GM19324 (cell line): Measurements from ENCODE around the gene METTL26.

ENCODE experiments used
- ATAC-seq: cut with Tn5 transposase; IDR thresholded peaks from one replicate; pipeline ENCODE4 v1.9.1; 2021; ENCODE audit warnings: mild to moderate bottlenecking, moderate library complexity; ENCODE audit not compliant: unreplicated experiment, low FRiP score

METTL26 gene

GRCh38 chr16:660459-661183 is 24.5 kb upstream of the METTL26 start:
- no peak for ATAC-seq

- no peak for ATAC-seq
These were observed 24.0 kb upstream of the METTL26 start for GRCh38 chr16:660132-660458.

GRCh38 chr16:659618-660017 is 23.5 kb upstream of the METTL26 start:
- no peak for ATAC-seq

- ATAC-seq, result no peak
These were observed 22.8 kb upstream of the METTL26 start for GRCh38 chr16:658679-659571.

GRCh38 chr16:657487-657886 is 21.4 kb upstream of the METTL26 start:
- no peak for ATAC-seq

GRCh38 chr16:654034-654433 is 17.9 kb upstream of the METTL26 start:
- ATAC-seq, result no peak

GRCh38 chr16:652454-653305 is 16.6 kb upstream of the METTL26 start:
- no peak for ATAC-seq

- ATAC-seq, result no peak
These were observed 15.7 kb upstream of the METTL26 start for GRCh38 chr16:651844-652243.

- ATAC-seq, result peak; percentile 1
These were observed 13.5 kb upstream of the METTL26 start for GRCh38 chr16:649631-650030.

- ATAC-seq, result peak; percentile 78
These were observed 12.9 kb upstream of the METTL26 start, which contains the start of gene WDR90 for GRCh38 chr16:648781-649589. TSS of gene WDR90 (plus strand) at chr16:649365. CDS start at chr16:649417, 52 bp downstream.

GRCh38 chr16:648071-648780 is 12.1 kb upstream of the METTL26 start:
- ATAC-seq, result no peak

- no peak for ATAC-seq
These were observed 11.2 kb upstream of the METTL26 start for GRCh38 chr16:647173-647902.

GRCh38 chr16:646679-647172 is 10.6 kb upstream of the METTL26 start:
- ATAC-seq, result no peak

- ATAC-seq, result no peak
These were observed 10.0 kb upstream of the METTL26 start for GRCh38 chr16:645852-646678.

- ATAC-seq, result no peak
These were observed 8.5 kb upstream of the METTL26 start for GRCh38 chr16:644556-644955.

- no peak for ATAC-seq
These were observed 6.9 kb upstream of the METTL26 start for GRCh38 chr16:643050-643368.

- peak; percentile 47 for ATAC-seq
These were observed 6.3 kb upstream of the METTL26 start for GRCh38 chr16:642189-643049.
